ENCODE measurements around the gene PLCB2. TPM values are rescaled to one million over a fixed set of nuclear protein-coding genes. Genes with fewer than 3 reads are reported as not detected.
A peak's percentile ranks its signal among the peaks of the same experiment; 100 is the strongest.

PLCB2 gene
- total and polyA plus RNA-seq, 9 of the 15 experiments (the other 6 are each of a cell fraction or from before 2014, with no cell fraction given) = 0.37 to 12.3 (median 8.0) TPM

- TF ChIP-seq MAFG (tag; conservative IDR thresholded peaks at IDR 0.05) (no peak), POLR3A (IDR thresholded peaks at IDR 0.05; ENCODE audit: borderline replicate concordance, extremely low read depth, insufficient read depth, insufficient read length) (no peak), POLR2AphosphoS2 (IDR thresholded peaks at IDR 0.05; ENCODE audit: low read length) (no peak), NRF1 (conservative IDR thresholded peaks at IDR 0.05 in 1 of 2, IDR thresholded peaks at IDR 0.05 in 1 of 2) (peak; percentile 79 to 82), CREB1 (IDR thresholded peaks at IDR 0.05) (no peak), CREB1 (CRISPR knock-in tag; IDR thresholded peaks at IDR 0.05) (peak; percentile 67; the same call in 1 of the 2 replicates), AFF4 (CRISPR knock-in tag; IDR thresholded peaks at IDR 0.05) (0 out of 2 replicates have a peak, but pooled peaks have one; percentile 46), BRD9 (IDR thresholded peaks at IDR 0.05; ENCODE audit: low read depth, partially characterized antibody) (no peak), ZNF699 (CRISPR knock-in tag; IDR thresholded peaks at IDR 0.05; ENCODE audit: insufficient replicate concordance) (no peak), IFI16 (CRISPR knock-in tag; IDR thresholded peaks at IDR 0.05) (no peak), HSF4 (CRISPR knock-in tag; IDR thresholded peaks at IDR 0.05; ENCODE audit: borderline replicate concordance) (no peak), RBM17 (IDR thresholded peaks at IDR 0.05; ENCODE audit: borderline replicate concordance, low read depth, low read length) (no peak), ZBTB1 (CRISPR knock-in tag; IDR thresholded peaks at IDR 0.05; ENCODE audit: borderline replicate concordance, low read depth) (peak; percentile 99), ZNF197 (CRISPR knock-in tag; IDR thresholded peaks at IDR 0.05; ENCODE audit: low read depth) (no peak), POLR2AphosphoS5 (IDR thresholded peaks at IDR 0.05; ENCODE audit: control insufficient read depth, insufficient read depth, low read depth, low read length) (no peak), THRAP3 (IDR thresholded peaks at IDR 0.05; ENCODE audit: borderline replicate concordance) (no peak), MBD1 (CRISPR knock-in tag; IDR thresholded peaks at IDR 0.05) (no peak), CTBP1 (IDR thresholded peaks at IDR 0.05; ENCODE audit: borderline replicate concordance) (peak; percentile 94), E2F4 (CRISPR knock-in tag; IDR thresholded peaks at IDR 0.05; ENCODE audit: low read depth) (no peak), MAZ (CRISPR knock-in tag; conservative IDR thresholded peaks at IDR 0.05 in 1 of 2, IDR thresholded peaks at IDR 0.05 in 1 of 2) (peak; percentile 12 to 36; a peak in 1 of 4 replicates), HMGN3 (IDR thresholded peaks at IDR 0.05; ENCODE audit: borderline replicate concordance, extremely low read depth, insufficient read length, low read depth, low read length) (no peak)
These were observed 25.4 kb downstream of the PLCB2 start (continued) for GRCh38 chr15:40282147-40282868.
